AML-193 (cell line): ENCODE measurements around the gene NCOR1.
"Not testable (repeated sequence)": the region's sequence is repeated elsewhere in the genome, so short reads cannot be mapped to it uniquely, and the experiment has no call there.

Experiments used
- DNase-seq, 2 experiments: peaks; one replicate each; lab custom pipeline; 2025; lab: John Stamatoyannopoulos, UW

NCOR1 gene

DNA sequence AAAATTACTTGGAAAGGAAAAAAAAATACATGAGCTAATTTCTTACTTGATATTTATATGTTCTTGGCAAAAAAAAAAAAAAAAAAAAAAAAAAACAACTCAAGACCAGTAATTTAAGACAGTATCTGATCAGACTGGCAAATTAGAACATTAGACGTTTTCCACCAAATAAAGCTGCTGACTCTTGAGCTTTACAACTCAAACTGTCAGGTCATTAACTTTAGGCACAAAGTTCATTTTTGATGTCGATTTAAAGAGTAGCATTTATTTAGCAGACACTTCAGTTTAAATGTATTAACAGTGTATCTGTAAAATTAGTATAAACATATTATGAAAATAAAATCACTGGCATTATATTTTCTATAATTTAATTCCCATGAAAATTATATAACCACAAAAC, 66.7 kb downstream of the NCOR1 start:
- DNase-seq, result no peak

DNA sequence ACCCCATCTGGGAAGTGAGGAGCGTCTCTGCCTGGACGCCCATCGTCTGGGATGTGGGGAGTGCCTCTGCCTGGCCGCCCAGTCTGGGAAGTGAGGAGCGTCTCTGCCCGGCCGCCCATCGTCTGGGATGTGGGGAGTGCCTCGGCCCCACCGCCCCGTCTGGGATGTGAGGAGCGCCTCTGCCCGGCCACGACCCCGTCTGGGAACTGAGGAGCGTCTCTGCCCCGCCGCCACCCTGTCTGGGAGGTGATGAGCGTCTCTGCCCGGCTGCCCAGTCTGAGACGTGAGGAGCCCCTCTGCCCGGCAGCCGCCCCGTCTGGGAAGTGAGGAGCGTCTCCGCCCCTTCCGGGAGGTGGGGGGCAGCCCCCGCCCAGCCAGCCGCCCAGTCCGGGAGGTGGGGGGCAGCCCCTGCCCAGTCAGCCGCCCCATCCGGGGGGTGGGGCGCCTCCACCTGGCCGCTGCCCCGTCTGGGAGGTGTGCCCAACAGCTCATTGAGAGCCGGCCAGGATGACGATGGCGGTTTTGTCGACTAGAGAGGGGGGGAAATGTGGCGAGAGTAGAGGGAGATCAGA, 69.9 kb downstream of the NCOR1 start:
- not testable (repeated sequence) for DNase-seq

DNA sequence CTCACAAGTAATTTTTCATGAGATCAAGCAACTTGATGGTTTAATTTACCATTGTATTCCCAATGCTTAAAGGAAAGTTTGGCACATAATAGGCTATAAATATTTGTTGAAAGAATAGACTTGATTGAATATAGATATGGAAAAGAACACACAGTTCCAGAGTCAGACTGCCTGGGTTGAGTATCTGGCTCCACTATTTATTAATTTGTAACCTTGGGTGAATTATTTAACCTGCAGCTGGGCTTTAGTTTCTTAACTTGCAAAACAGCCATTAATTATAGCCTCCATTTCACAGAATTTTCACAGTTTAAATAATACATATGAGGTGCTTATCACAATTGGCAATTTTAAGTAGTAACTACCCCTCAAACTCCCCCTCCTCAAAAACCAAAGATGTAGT, 73.6 kb downstream of the NCOR1 start:
- DNase-seq, result no peak

DNA sequence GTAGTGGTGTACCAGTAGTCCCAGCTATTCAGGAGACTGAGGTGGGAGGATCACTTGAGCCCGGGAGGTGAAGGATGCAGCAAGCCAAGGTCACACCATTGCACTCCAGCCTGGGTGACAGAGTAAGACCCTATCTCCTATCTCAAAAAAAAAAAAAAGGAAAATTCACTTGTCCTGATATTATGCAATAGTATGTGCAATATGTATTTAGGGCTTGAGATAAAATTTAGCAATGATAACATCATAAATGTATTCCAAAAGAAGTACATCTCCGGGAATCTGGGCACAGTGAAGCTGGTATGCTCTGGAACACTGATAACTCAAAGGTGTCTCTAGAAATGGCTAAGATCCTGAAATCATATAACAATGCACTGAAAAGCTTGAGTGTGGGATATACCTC, 74.5 kb downstream of the NCOR1 start:
- no peak for DNase-seq

DNA sequence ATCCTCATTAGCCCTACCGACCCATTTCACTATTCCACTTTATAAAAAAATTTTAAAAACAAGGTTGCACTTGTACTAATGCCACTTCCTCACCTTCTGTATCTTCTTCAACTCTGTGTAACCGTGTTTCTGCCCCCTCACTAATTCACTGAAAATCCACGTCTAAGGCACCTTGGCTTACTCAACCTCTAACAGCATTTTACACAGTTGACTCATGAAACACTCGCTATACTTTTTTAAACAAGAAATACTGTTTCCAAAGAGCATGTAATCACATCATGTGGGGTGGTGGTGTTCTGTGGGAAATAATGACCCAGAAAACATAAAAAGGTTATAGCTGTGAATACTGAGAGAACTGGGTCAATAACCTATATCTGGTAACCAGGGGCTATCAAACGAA, 79.9 kb downstream of the NCOR1 start:
- no peak for DNase-seq

DNA sequence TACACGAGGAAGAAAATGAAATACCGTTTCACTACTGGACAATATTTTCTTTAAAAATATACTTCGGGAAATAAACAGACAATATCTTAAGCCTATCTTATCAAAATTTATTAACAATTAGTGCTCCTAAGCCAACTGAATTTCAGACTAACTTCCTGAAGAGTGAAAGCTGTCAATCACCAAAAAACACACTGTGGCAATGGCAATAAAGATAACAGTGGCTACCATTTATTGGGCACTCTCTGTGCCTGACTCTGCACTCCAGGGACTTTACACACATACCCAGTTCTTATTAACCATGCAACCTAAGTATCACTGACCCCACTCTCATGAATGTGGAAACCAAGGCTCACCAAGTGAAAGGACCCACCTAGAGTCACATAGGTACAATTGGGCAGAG, 83.7 kb downstream of the NCOR1 start:
- DNase-seq, result no peak

DNA sequence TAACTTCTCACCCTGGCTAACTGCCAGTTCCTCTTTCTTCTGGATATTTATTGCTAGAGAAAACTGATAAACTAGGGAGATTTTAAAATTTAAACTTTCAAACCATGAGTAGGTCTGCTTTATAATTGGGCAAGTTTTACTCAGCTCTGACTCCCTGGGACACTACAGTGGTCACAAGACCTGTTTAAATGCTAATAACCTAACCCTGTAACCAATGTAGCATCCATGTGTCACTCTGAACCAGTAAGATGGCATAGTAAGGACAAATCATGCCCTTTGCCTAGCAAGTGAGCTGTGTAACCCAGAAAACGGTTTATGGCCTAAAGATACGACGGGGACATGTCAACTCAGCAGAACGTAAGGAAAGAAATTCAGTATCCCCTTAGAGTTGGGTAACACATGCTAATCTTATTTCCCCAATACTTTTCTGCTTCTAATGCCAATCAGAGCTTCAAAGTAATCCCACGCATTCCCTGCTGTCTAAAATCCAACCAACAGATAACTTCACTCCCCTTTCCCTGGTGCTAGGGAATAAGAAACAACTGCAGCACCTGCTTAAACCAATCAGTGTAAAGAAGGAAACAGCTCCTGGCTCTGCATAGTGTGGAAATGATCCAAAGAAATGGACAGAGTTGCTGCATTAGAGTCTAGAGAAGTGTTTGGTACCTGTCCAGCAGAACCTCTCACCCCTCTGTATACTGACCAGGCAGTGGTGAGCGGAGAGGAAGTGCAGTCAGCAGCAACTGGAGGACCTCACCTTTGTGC, 85.7 kb downstream of the NCOR1 start:
- DNase-seq, result no peak

DNA sequence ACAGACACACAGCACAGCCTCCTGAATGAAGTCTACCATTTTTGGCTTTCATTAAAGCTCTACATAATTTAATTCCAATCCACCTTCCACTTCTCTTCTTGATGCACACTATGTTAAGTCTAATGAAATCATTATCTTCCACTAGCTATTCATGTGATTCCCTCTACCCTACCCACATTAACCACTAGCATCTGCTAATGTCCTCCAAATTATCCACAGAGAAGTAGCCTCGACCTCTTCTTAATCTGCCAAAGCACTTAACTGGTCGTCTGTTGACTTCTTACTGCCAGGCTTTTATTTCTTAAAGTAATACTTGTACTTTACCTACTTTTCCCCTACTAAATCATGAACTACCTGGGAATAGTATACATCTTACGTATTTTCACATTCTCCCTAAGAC, 91.8 kb downstream of the NCOR1 start:
- no peak for DNase-seq

DNA sequence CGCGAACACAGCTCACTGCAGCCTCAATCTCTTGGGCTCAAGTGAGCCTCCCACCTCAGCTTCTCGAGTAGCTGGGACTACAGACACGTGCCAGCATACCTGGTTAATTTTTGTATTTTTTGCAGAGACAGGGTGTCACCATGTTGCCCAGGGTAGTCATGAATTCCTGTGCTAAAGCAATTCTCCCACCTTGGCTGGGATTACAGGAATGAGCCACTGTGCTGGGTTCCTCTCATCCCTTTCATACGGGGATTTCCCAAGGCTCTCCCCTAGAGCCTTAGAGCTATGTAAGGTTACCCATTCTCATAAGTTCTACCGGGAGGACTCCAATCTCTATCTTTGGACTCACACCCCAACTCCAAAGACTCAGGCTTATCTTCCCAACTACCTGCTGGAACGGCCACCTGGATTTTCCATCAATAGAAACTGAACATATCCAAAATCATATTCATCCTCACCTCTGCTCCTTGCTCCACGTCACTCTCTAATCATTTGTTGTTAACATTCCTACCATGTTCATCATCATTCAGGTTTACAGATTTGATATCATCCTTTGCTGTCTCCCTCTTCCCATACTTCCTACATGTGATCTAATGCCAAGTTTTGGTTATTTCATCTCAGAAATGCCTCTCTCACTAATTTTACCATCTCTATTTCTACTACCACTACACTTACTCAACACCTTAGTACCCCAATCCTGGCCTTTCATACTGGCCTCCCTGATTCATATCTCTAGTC, 92.5 kb downstream of the NCOR1 start:
- DNase-seq, result no peak

DNA sequence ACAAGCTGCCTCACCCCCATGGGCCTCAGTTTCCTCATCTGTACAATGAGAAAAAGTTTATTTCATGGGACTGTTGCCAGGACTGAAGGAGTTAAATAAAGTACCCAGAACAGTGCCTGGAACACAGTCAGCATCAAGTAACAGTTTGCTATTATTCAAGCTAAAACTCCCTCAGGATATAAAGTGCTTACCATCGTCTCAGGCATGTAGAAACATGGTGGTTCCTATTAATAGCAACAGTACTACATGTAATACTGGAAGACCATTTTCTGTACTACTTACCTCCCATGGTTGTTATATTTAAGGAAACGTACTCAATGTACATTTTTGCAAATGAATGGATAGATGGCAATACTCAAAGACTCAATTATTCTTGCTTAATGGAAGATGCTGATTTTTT, 93.4 kb downstream of the NCOR1 start:
- DNase-seq, result no peak

DNA sequence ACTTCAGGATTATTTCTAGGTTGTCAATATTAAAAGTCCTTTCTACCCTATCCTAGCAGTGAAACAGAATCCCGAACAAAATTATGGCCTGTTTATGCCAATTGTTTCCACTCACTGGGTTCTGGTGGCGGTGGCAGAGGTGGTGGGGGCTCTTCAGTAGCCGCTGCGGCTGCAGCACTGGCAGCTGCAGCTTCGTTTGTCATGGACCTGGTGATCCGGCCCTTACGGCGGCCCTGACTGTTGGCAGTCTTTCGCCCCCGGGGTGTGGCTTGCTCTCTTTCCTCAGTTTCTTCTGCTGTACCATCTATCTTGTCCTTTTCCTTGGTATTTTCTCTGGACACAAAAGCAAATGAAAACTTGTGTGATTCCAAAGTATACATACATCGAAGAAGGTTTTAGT, 94.4 kb downstream of the NCOR1 start:
- DNase-seq, result no peak

DNA sequence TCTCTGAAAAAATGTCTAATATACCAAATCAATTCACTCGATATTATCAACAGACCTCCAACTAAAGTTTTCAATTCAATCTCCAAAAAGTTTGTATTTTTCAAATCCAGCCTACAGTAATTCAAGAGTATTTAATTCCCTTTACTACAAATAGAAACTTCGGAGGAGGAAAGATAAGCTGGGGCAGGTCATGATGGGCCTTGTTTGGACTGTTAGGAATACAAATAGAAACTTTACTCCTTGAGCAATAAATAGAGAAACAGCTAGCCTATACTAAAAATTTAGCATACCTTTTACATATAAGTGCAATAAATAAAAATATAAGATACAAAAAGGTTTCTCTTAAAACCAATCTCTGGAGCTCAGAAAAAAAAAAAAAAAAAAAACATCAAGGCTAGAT, 98.2 kb downstream of the NCOR1 start:
- DNase-seq, result no peak

DNA sequence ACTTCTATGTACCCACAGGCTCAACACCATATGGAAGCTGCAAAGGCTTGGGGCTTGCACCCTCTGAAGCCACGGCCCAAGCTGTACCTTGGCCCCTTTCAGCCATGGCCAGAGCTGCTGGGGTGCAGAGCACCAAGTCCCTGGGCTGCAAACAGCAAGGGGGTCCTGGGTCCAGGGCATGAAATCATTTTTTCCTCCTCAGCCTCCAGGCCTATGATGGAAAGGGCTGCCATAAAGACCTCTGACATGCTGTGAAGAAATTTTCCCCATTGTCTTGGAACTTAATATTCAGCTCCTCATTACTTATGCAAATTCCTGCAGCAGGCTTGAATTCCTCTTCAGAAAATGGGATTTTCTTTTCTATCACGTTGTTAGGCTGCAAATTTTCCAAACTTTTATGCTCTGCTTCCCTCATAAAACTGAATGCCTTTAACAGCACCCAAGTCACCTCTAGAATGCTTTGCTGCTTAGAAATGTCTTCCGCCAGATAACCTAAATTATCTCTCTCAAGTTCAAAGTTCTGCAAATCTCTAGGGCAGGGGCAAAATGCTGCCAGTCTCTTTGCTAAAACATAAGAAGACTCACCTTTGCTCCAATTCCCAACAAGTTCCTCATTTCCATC, 100.1 kb downstream of the NCOR1 start:
- DNase-seq, result not testable (repeated sequence)

DNA sequence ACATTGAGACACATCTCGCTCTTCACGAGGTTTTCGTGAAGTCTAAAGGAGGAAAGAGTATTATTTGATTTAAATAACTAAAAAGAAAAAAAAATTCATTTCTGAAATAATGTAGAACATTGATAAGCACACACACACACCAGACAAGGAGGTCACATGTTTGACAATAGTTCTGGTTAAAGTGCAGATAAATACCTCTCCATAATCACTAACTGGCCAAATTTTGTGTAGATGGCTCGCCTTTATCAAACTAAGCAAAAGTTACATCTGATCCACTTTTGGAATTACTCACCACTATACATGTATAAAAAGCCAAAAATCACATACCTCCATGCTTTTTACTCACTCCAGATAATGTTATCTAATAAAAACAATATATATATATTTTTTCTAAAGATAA, 106.5 kb downstream of the NCOR1 start:
- DNase-seq, result no peak

DNA sequence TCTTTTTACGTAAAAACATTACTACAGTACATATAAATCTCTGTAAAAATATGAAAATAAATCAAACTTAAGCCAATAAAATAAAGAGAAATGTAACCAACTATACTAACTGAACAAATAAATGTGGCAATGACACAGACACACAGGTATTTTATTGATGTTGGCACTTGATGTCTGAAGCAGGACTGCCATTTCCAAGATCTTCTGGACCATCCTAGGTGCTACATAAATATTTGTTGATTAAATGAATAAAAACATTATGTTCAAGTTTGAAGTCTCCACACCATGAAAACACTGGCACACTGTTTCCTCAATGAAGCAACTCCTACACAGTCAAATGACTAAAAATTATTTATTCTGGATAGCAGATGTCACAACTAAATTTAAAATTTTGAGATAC, 106.9 kb downstream of the NCOR1 start:
- DNase-seq, result no peak

DNA sequence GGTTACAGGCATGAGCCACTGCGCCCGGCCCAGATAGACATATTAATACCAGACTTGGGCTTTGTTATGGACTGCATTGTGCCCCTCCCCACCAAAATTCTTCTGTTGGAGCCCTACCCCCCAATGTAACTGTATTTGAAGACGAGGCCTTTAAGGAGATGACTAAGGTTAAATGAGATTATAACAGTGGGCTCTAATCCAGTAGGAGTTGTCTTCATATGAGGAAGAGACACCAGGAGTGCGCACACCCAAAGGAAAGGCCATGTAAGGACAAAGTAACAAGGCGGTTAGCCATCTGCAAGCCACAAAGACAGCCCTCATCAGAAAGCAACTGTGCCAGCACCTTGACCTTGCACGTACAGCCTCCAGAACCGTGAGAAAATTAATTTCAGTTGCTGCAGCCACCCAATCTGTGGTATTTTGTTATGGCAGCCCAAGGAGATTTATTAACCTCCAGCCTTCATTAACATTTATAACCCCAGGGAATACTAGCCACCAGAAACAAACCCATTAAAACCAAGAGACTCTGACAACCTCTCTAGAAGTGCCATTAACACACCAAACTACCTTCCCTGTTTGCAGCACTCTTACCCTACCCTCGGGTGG, 108.1 kb downstream of the NCOR1 start:
- no peak for DNase-seq

DNA sequence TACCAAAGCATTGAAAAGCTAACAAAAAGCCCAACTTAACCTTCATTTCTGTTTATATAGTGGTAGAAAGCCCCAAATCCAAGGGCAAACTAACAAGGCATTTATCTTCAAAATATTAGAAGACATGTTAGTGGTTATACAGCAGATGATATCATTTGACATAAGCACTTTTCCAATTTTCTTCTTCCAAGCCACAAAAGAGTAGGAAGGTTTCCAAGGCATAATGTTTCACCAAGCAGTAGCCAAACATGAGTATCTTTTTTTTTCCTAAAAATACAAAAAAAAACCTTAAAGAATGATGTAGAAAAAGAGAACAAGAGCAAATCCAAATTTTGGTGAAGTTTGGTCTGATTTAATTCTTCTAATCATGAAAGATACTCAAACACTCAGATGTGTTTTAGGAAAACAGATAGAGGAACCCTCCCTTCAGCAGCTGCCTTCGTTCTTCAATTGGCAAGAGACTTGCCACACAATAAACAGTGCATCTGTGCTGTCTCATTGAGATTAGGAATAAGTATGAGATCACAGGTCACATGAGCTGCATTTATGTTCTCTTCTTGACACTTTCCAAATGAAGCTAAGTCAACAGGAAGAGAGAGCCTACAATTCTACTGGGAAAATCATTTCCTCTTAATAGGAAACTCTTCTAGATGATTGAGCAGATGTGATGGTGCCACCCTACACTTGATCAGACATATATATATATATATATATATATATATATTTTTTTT, 109.0 kb downstream of the NCOR1 start:
- no peak for DNase-seq

DNA sequence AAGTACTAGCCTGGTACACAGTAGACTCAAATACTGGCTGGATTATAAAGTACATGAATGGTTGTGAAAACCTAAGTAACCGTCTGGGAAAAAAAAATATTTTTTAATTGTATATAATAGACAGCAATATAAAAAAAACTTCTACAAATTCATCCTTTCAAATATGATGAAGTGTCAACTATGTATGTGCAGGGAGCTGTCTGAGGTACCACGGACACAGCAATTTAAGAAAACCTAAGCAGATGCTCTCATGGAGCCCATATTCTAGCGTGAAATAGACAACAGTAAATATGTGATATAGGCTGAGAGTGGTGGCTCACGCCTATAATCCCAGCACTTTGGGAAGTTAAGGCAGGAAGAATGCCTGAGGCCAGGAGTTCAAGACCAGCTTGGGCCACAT, 111.1 kb downstream of the NCOR1 start:
- DNase-seq, result no peak

DNA sequence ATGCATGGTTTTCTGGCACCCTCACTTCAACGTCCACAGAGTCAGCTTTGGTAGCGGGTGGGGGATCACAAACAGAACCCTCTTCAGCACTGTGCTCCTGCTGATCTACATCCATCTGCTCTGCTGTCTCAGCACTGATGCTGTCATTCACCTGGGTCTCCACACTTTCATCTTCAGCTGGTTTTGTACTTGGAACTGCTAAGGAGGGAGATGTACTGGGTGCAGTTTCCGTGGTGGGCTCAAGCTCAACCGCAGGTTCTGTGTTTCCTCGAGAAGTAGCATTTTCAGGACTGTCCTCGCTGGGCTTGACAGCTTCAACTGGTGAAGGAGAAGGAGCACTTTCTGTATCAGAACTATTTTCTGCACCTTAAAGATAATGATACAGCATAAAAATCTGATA, 113.9 kb downstream of the NCOR1 start:
- DNase-seq, result no peak

DNA sequence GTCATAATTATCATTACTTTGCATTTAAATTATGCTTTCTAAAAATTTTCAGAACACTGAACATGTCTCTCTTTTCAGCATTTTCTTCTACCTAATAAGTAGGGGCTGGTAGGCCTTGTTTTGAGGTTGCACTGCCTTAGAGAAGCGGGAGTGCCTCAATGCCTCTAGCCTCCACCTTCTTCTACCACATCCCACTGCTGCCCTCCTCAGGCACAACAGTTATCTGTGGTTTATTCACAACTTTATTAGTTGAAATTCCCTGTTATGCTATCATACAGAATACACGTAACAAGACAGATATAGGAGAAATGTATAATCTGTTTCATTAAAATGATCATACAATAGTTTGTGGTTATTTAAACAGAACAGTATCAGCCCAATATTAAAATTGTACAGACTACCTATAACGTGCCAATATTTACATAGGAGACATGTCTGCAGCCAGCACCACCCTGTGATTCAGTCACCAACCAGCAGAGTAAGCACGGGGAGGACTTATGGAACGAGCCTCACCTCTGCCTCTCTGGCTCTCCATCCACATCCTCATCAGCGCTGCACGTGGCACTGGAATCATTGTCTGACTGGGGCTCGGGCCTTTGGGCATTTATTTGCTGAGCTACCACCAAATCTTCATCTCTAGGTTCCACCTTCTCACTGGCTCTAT, 114.5 kb downstream of the NCOR1 start:
- DNase-seq, result no peak

DNA sequence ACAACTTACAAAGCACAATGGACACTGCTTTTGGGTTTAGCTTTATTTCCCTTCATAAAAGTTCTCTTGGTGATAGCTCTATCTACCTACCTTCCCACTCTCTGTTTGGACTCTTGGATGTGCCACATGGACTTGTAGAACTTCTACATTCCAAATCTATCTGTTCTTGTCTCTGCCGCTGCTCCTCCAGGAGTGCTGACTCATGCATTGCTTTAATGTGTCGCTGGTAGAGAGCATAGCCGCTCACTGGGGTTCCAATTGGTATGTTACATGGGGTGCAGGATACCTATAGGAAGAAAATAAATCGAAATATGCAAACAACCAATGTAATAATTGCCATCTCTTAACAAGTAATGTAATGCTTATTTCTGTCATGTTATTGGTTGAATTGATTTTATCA, 123.6 kb downstream of the NCOR1 start:
- DNase-seq, result no peak
